Nephron progenitor cell (in vitro differentiated cells): ENCODE results near the gene GRIK3.

Experiments used
- DNase-seq: peaks from one replicate; pipeline ENCODE4 v3.0.0; 2021
- H3K27ac Mint-ChIP-seq: 2 replicates; pipeline ENCODE4 v1.8.0; 2021; ENCODE audit warnings: mild to moderate bottlenecking, moderate library complexity, mixed read lengths
- H3K27me3 Mint-ChIP-seq: 2 replicates; pipeline ENCODE4 v1.8.0; 2021; ENCODE audit warnings: mild to moderate bottlenecking, low read depth, mixed read lengths; ENCODE audit not compliant: poor library complexity
- H3K36me3 Mint-ChIP-seq: 2 replicates; pipeline ENCODE4 v1.8.0; 2021; ENCODE audit warnings: low read depth, mixed read lengths
- H3K4me1 Mint-ChIP-seq: 2 replicates; pipeline ENCODE4 v1.8.0; 2021; ENCODE audit warnings: mixed read lengths
- H3K4me3 Mint-ChIP-seq: 2 replicates; pipeline ENCODE4 v1.8.0; 2021; ENCODE audit warnings: mild to moderate bottlenecking, moderate library complexity, mixed read lengths
- H3K9me3 Mint-ChIP-seq: 2 replicates; pipeline ENCODE4 v1.8.0; 2021; ENCODE audit warnings: mild to moderate bottlenecking, moderate library complexity, mixed read lengths
- CTCF ChIP-seq: fragments of 200-600 bp; sonication (generic); IDR thresholded peaks from 2 replicates; pipeline ENCODE4 v1.5.0; 2021; ENCODE audit warnings: antibody characterized with exemption

GRIK3 gene

GRCh38 chr1:36968730-36969129, 65.6 kb downstream of the GRIK3 start:
- no peak for TF ChIP-seq CTCF
- Mint-ChIP-seq H3K27me3 (peaks cover 55% of the 10 kb centered on the region), H3K9me3 (no peaks in the 10 kb centered on the region), H3K4me3 (no peak overlapping the region), H3K4me1 (peaks cover 44% of the 10 kb centered on the region), H3K27ac (no peak overlapping the region), H3K36me3 (no peaks in the 10 kb centered on the region)
- DNase-seq: no peak

GRCh38 chr1:36966242-36966641, 68.1 kb downstream of the GRIK3 start:
- Mint-ChIP-seq H3K4me1 (peaks cover 59% of the 10 kb centered on the region), H3K27me3 (peaks cover 50% of the 10 kb centered on the region), H3K36me3 (no peaks in the 10 kb centered on the region), H3K27ac (peak overlapping the region; percentile 75), H3K9me3 (no peaks in the 10 kb centered on the region), H3K4me3 (no peak overlapping the region)
- no peak for TF ChIP-seq CTCF
- DNase-seq: peak; percentile 91

GRCh38 chr1:36965275-36966159, 68.8 kb downstream of the GRIK3 start:
- Mint-ChIP-seq H3K27me3 (peaks cover 50% of the 10 kb centered on the region), H3K9me3 (no peaks in the 10 kb centered on the region), H3K4me3 (no peak overlapping the region), H3K27ac (peak overlapping the region; percentile 81), H3K4me1 (peaks cover 63% of the 10 kb centered on the region), H3K36me3 (no peaks in the 10 kb centered on the region)
- peak; percentile 35 for DNase-seq
- TF ChIP-seq CTCF: no peak

- Mint-ChIP-seq H3K27me3 (peaks cover 44% of the 10 kb centered on the region), H3K27ac (peak overlapping the region; percentile 81), H3K4me3 (no peak overlapping the region), H3K4me1 (peaks cover 63% of the 10 kb centered on the region), H3K36me3 (no peaks in the 10 kb centered on the region), H3K9me3 (no peaks in the 10 kb centered on the region)
- no peak for TF ChIP-seq CTCF
- no peak for DNase-seq
These were observed 69.5 kb downstream of the GRIK3 start for GRCh38 chr1:36964830-36965229.

- no peaks in the 10 kb centered on the region for H3K36me3 Mint-ChIP-seq
- no peak for TF ChIP-seq CTCF
- H3K27me3 Mint-ChIP-seq: peaks cover 27% of the 10 kb centered on the region
- no peak for DNase-seq
- no peaks in the 10 kb centered on the region for H3K9me3 Mint-ChIP-seq
- H3K27ac Mint-ChIP-seq: no peak overlapping the region
- H3K4me1 Mint-ChIP-seq: peaks cover 53% of the 10 kb centered on the region
- peak overlapping the region; percentile 23 for H3K4me3 Mint-ChIP-seq
These were observed 71.3 kb downstream of the GRIK3 start for GRCh38 chr1:36963006-36963405.
